ENCODE data around the gene RAB12. TPM values are rescaled to one million over a fixed set of nuclear protein-coding genes. Genes with fewer than 3 reads are reported as not detected.
"Not testable (repeated sequence)": the region's sequence is repeated elsewhere in the genome, so short reads cannot be mapped to it uniquely, and the experiment has no call there.

The RAB12 gene
- total RNA-seq, 1 donor from 2014 or later = 42.1 TPM

DNA sequence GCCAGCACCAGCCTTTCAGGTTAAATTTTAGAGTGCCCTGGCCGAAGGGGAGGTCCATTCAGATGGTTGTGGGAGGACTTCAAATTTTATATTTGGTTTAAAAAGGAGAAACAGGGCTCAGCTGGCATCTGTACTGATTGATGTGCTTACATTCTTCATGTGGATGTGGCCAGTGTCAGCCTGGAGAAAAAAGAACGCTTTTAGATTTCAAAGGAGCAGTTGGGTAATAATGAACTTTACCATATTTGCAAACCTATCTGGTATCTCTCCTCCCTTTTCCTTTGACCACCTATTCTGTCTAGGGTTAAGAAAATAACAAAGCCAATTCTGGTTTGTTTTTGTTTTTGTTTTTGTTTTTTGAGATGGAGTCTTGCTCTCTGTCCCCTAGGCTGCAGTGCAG lies 21.3 kb downstream of the RAB12 start:
- TF ChIP-seq, protein P1, sequence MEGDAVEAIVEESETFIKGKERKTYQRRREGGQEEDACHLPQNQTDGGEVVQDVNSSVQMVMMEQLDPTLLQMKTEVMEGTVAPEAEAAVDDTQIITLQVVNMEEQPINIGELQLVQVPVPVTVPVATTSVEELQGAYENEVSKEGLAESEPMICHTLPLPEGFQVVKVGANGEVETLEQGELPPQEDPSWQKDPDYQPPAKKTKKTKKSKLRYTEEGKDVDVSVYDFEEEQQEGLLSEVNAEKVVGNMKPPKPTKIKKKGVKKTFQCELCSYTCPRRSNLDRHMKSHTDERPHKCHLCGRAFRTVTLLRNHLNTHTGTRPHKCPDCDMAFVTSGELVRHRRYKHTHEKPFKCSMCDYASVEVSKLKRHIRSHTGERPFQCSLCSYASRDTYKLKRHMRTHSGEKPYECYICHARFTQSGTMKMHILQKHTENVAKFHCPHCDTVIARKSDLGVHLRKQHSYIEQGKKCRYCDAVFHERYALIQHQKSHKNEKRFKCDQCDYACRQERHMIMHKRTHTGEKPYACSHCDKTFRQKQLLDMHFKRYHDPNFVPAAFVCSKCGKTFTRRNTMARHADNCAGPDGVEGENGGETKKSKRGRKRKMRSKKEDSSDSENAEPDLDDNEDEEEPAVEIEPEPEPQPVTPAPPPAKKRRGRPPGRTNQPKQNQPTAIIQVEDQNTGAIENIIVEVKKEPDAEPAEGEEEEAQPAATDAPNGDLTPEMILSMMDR (conservative IDR thresholded peaks at IDR 0.05; ENCODE audit: low read depth, low read length) = no peak
- no peak overlapping the region for H3K4me3 ChIP-seq (ENCODE audit: low read depth, low read length)

DNA sequence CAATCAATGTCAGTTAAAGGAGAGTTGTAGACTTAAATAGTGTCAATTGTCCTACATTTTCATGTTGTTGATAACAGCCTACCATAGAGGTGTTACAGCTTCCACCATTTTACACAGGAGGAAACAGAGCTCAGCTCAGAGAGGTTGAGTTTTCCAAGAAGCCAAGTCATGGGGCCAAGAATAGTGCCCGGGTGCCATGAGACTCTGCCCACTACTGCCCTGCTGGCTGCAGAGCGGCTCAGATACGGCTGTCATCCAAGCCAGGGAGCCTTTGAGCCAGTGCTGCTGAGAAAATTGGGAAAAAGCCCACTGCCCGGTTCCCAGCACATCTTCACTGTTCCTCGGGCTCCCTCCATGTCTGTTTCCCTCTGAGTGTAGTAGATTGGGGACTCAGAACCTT lies 22.0 kb downstream of the RAB12 start:
- DNase-seq (ENCODE audit: low read depth) = no peak
- TF ChIP-seq, protein P1 (conservative IDR thresholded peaks at IDR 0.05; ENCODE audit: low read depth, low read length) = no peak
- no peak overlapping the region for H3K4me3 ChIP-seq (ENCODE audit: low read depth, low read length)

More for the DNA sequence above, 21.3 kb downstream of the RAB12 start:
- DNase-seq (ENCODE audit: low read depth) = no peak

DNA sequence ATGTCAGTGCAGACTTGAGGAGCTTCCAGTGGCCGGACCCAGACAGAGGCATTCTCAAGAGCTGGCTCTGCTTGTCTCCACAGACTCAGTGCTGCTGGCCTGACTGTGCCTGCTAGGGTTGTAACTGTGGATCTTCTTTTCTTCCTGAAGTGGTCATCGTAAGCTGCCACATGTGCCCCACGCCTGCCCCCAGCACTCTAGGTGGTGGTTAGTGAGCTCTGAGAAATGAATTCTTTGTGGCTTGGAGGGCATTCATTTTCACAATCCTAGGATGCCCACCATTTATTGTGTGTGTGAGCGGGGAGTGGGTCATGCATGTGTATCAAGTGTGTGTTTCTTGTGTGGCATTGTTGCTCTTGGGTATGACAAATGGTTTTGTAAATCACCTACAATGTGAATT lies 23.1 kb downstream of the RAB12 start:
- no peak overlapping the region for H3K4me3 ChIP-seq (ENCODE audit: low read depth, low read length)
- no peak for DNase-seq (ENCODE audit: low read depth)
- TF ChIP-seq, protein P1 (conservative IDR thresholded peaks at IDR 0.05; ENCODE audit: low read depth, low read length) = no peak

DNA sequence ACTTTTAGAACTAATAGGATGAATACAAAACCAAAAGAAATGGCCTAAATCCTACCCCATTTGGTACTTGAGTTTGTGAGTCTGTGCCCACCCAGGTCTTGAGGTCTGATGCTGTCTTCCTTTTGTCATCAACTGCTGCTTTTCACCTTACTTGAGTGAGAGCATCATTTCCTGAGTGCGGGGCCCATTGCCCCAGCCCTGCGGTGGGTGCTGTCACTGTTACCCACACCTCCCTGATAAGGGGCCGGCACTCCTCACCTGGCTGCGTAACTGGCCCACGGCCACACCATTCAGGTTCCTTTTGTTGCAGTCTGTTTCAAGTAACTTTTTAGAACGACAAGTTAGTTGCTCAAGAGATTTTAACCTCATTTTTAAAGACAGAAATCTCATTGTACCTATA lies 25.3 kb downstream of the RAB12 start:
- H3K4me3 ChIP-seq (ENCODE audit: low read depth, low read length) = no peak overlapping the region
- TF ChIP-seq, protein P1 (conservative IDR thresholded peaks at IDR 0.05; ENCODE audit: low read depth, low read length) = no peak
- no peak for DNase-seq (ENCODE audit: low read depth)

DNA sequence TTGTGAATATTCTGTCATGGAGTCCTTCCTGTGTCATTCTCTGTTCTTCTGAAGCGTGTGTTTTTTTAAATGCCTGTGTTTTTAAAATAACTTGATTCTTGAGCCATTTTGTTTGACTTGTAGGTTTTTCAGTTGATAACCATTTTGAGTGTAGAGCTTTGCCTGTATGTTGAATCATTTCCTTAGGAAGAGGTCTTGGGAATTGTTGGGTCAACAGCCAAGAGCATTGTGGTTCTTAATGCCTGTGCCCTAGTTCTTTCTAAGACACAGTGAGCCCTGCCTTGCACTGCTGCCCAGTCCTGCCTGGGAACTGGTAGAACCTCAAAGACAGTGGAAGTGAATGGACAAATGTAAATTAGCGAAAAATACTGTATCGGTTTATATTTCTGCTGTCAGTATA lies 25.9 kb downstream of the RAB12 start:
- TF ChIP-seq, protein P1 (conservative IDR thresholded peaks at IDR 0.05; ENCODE audit: low read depth, low read length) = no peak
- no peak overlapping the region for H3K4me3 ChIP-seq (ENCODE audit: low read depth, low read length)
- no peak for DNase-seq (ENCODE audit: low read depth)

DNA sequence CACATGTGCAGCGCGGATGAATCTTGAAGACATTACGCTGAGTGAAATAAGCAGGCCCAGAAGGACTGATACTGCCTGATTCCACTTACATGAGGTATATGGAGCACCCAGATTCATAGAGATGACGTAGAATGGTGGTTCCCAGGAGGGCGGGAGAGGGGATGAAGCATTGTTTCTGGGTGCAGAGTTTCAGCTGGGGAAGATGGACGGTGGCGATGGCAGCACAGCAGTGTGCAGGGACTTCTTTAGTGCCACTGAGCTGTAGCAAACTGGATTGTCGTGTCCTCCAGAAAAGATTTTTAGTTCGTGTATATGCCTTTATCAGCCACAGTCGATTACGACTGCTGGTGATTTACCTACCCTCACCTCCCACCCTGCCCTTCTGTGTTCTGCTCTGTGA lies 30.5 kb downstream of the RAB12 start:
- TF ChIP-seq, protein P1 (conservative IDR thresholded peaks at IDR 0.05; ENCODE audit: low read depth, low read length) = no peak
- no peak overlapping the region for H3K4me3 ChIP-seq (ENCODE audit: low read depth, low read length)
- no peak for DNase-seq (ENCODE audit: low read depth)

DNA sequence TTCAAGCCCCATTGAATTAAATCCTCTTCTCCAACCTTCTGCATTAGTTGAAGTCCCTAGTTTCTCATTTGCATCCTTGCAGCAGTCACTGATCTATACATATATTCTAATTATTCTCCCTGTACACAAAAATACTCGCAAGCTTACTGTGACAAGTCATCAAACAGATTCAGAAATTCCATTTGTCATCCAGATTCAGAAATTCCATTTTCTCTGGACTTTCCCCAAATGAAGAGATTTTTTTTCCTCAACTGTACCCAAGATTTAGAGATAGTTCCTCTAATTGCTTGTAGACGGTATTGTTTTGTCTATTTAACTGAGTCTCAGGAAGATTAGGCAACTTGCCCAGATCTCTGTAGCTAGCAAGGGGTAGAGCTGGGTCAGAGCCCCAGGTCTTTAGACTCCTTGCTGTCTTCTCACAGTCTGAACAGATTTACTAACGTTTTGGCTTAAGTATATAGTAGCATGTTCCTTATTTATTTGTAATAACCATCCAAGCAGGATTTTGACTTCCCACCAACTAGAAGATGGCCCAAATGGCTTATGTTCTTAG lies 34.2 kb downstream of the RAB12 start:
- DNase-seq (ENCODE audit: low read depth) = no peak
- no peak overlapping the region for H3K4me3 ChIP-seq (ENCODE audit: low read depth, low read length)
- TF ChIP-seq, protein P1 (conservative IDR thresholded peaks at IDR 0.05; ENCODE audit: low read depth, low read length) = no peak

DNA sequence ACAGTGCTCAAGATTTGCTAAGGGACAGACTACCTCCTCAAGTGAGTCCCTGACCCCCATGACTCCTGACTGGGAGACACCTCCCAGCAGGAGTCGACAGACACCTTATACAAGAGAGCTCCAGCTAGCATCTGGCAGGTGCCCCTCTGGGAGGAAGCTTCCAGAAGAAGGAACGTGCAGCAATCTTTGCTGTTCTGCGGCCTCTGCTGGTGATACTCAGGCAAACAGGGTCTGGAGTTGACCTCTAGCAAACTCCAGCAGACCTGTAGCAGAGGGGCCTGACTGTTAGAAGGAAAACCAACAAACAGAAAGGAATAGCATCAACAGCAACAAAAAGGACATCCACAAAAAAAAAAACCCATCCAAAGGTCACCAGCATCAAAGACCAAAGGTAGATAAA lies 38.1 kb downstream of the RAB12 start:
- DNase-seq (ENCODE audit: low read depth); H3K4me3 ChIP-seq (ENCODE audit: low read depth, low read length): not testable (repeated sequence)

DNA sequence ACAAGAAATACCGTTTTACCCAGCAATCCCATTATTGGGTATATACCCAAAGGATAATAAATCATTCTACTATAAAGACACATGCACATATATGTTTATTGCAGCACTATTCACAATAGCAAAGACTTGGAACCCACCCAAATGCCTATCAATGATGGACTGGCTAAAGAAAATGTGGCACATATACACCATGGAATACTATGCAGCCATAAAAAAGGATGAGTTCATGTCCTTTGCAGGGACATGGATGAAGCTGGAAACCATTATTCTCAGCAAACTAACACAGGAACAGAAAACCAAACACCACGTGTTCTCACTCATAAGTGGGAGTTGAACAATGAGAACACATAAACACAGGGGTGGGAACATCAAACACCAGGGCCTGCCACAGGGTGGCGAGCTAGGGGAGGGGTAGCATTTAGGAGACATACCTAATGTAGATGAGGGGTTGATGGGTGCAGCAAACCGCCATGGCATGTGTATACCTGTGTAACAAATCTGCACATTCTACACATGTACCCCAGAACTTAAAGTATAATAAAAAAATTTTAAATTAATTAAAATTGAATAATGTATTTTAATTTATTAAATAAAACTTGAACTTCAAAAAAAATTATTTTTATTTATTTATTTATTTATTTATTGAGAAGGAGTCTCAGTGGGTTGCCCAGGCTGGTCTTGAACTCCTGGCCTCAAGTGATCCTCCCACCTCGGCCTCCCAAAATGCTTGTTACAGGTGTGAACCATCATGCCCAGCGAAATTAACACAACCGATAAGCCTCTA lies 42.4 kb downstream of the RAB12 start:
- DNase-seq (ENCODE audit: low read depth); H3K4me3 ChIP-seq (ENCODE audit: low read depth, low read length): not testable (repeated sequence)

Data from epithelial cell of proximal tubule (primary cell).